HFFc6 (cell line): ENCODE data around the gene RNF207. TPM values are rescaled to one million over a fixed set of nuclear protein-coding genes. Genes with fewer than 3 reads are reported as not detected.

Experiments used
- DNase-seq: peaks from one replicate; pipeline ENCODE4 v3.0.0-alpha.2; 2018
- H3K27ac Mint-ChIP-seq: 2 replicates; pipeline ENCODE4 v1.8.0; 2020; ENCODE audit warnings: mild to moderate bottlenecking, mixed read lengths
- H3K27me3 Mint-ChIP-seq: 2 replicates; pipeline ENCODE4 v1.8.0; 2021; ENCODE audit warnings: mild to moderate bottlenecking, moderate library complexity, mixed read lengths; ENCODE audit not compliant: insufficient read depth
- H3K36me3 Mint-ChIP-seq: 2 replicates; pipeline ENCODE4 v1.8.0; 2021; ENCODE audit warnings: low read depth, mixed read lengths
- H3K4me1 Mint-ChIP-seq: 2 replicates; pipeline ENCODE4 v1.8.0; 2020; ENCODE audit warnings: low read depth, mixed read lengths
- H3K4me3 Mint-ChIP-seq: 2 replicates; pipeline ENCODE4 v1.8.0; 2020; ENCODE audit warnings: mild to moderate bottlenecking, moderate library complexity, mixed read lengths
- H3K9me3 Mint-ChIP-seq: 2 replicates; pipeline ENCODE4 v1.8.0; 2020; ENCODE audit warnings: mild to moderate bottlenecking, mixed read lengths
- CTCF ChIP-seq: fragments of 200-600 bp; sonication (generic); IDR thresholded peaks from 2 replicates; pipeline ENCODE4 v1.5.0; 2021; ENCODE audit warnings: antibody characterized with exemption, mild to moderate bottlenecking
- total RNA-seq, 6 experiments: library from RNA; stranded (reverse); fragmentation: NEBNext Ultra II Directional; extraction: Animal tissue kit (Norgen Biotek cat#: 25700); gene quantifications; 2 replicates in 1 of 6; 3 replicates in 5 of 6; pipeline ENCODE4 v1.2.3, GENCODE V29; 2021

RNF207 gene
- total RNA-seq, 6 experiments from 2014 or later, result 2.0 to 5.2 (median 2.9) TPM

- peaks cover 12% of the 10 kb centered on the region for H3K4me1 Mint-ChIP-seq
- no peaks in the 10 kb centered on the region for H3K9me3 Mint-ChIP-seq
- H3K27ac Mint-ChIP-seq, result no peak within 1 kb of the TSS
- H3K27me3 Mint-ChIP-seq, result peaks cover 25% of the 10 kb centered on the region
- no peaks in the 10 kb centered on the region for H3K36me3 Mint-ChIP-seq
- DNase-seq, result no peak
- H3K4me3 Mint-ChIP-seq, result no peak within 1 kb of the TSS
- TF ChIP-seq CTCF, result no peak
These were observed 38.1 kb downstream of the RNF207 start, which contains the start of gene HES3 for GRCh38 chr1:6243993-6244392. HES3 (plus strand) TSS chr1:6244179; CDS start chr1:6244366, 187 bp downstream.

DNA sequence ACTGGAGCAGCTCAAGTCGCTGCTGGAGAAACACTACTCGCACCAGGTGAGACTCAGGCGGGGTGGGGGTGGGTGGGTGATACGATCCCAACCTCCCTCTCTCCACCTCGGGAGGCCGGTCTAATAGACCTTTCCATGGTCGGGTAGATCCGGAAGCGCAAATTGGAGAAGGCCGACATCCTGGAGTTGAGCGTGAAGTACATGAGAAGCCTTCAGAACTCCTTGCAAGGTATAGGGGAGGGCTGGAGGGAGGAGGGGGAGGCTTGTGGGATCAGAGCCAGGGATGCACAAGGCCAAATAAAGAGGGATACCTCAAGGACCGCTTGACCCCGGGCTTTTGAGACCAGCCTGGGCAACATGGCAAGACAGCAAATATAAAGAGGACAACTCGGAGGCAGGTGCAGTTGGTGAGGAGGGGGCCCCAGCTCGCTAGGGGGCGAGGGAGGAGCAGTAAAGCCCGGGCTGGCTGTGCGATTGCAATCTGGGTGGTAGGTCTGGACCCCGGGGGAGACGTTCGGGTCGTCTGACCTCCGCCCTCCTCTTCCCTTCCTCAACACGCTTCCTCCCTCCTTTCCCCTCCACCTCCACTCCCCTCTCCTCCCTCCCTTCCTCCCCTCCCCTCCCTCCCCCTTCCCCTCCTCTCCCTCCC, 38.6 kb downstream of the RNF207 start:
- no peak for TF ChIP-seq CTCF
- Mint-ChIP-seq H3K9me3 (no peaks in the 10 kb centered on the region), H3K36me3 (no peaks in the 10 kb centered on the region), H3K4me1 (peaks cover 12% of the 10 kb centered on the region), H3K4me3 (no peak overlapping the region), H3K27me3 (peaks cover 25% of the 10 kb centered on the region), H3K27ac (no peak overlapping the region)
- DNase-seq, result no peak

- Mint-ChIP-seq H3K27me3 (peaks cover 25% of the 10 kb centered on the region), H3K36me3 (no peaks in the 10 kb centered on the region), H3K4me1 (peaks cover 8% of the 10 kb centered on the region), H3K9me3 (no peaks in the 10 kb centered on the region), H3K27ac (no peak overlapping the region), H3K4me3 (no peak overlapping the region)
- TF ChIP-seq CTCF, result peak; percentile 81
- DNase-seq, result peak; percentile 58
These were observed 39.4 kb downstream of the RNF207 start for GRCh38 chr1:6245086-6245868.

GRCh38 chr1:6245869-6246496, 40.1 kb downstream of the RNF207 start:
- no peak for DNase-seq
- 0 out of 2 replicates have a peak overlapping the region, but pooled peaks have one; percentile 17 for H3K4me3 Mint-ChIP-seq
- H3K27me3 Mint-ChIP-seq, result peaks cover 25% of the 10 kb centered on the region
- H3K27ac Mint-ChIP-seq, result no peak overlapping the region
- no peaks in the 10 kb centered on the region for H3K9me3 Mint-ChIP-seq
- no peak for TF ChIP-seq CTCF
- peaks cover 7% of the 10 kb centered on the region for H3K4me1 Mint-ChIP-seq
- no peaks in the 10 kb centered on the region for H3K36me3 Mint-ChIP-seq

GRCh38 chr1:6246497-6247467, 40.9 kb downstream of the RNF207 start:
- TF ChIP-seq CTCF, result peak; percentile 99
- DNase-seq, result peak; percentile 44
- Mint-ChIP-seq H3K27ac (no peak overlapping the region), H3K27me3 (peaks cover 20% of the 10 kb centered on the region), H3K36me3 (no peaks in the 10 kb centered on the region), H3K4me3 (peak overlapping the region; percentile 59; the same call in 1 of the 2 replicates), H3K4me1 (peaks cover 7% of the 10 kb centered on the region), H3K9me3 (no peaks in the 10 kb centered on the region)
